ENCODE data around the gene PTX4. TPM values are rescaled to one million over a fixed set of nuclear protein-coding genes. Genes with fewer than 3 reads are reported as not detected.
A peak's percentile ranks its signal among the peaks of the same experiment; 100 is the strongest.

PTX4 gene
- total RNA-seq, 1 donor from 2014 or later, result not detected

DNA sequence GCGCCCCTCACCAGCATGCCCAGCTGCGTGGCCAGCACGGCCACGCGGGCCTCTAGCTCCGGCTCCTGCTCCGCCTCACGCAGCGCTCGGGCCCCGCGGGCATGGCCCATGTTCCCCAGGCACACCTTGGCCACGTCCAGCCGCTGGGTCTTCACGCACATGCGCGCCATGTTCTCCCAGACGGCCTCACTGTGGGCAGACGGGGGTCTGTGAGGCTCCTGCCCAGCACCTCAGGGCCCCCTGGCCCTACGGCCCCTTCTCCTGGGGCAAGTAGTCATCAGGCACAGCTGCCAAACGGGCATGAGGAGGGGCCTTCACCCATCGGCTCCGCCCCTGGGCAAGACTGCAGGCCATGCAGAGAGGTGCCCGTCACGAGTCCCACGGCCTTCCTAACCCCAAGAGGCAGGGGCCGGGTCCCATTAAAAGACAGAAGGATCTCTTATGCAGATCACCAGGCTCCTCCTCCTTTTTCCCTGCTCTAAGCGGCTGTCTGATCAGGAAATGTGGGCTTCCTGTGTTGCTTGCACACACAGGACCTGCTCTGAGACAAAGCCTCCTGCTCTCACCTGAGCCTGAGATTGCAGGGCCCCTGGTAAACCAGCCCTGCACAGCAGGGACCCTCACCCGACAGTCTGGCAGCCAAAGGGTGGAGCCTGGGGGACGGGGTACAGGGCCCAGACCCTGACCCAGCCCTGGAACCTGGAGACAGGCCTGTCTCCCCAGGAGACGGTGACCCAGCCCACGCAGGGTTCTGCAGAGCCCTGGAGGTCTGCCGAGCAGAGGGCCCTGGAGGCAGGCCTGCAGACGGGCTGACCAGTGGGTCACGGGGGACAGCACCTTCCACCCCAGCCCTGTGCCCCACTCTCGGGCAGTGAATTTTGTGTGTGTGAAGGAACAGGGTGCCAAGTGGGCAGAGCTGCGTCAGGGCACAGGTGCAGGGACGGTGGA lies 38.1 kb upstream of the PTX4 start:
- no peak overlapping the region for H3K4me3 ChIP-seq
- peak overlapping the region; percentile 17 for H3K27ac ChIP-seq
- intact Hi-C loops (cut with DNase I), result no loop called here
- peaks cover 37% of the 10 kb centered on the region for H3K4me1 ChIP-seq
- peaks cover 4% of the 10 kb centered on the region for H3K36me3 ChIP-seq
- H3K9me3 ChIP-seq, result no peaks in the 10 kb centered on the region
- TF ChIP-seq, protein P1, sequence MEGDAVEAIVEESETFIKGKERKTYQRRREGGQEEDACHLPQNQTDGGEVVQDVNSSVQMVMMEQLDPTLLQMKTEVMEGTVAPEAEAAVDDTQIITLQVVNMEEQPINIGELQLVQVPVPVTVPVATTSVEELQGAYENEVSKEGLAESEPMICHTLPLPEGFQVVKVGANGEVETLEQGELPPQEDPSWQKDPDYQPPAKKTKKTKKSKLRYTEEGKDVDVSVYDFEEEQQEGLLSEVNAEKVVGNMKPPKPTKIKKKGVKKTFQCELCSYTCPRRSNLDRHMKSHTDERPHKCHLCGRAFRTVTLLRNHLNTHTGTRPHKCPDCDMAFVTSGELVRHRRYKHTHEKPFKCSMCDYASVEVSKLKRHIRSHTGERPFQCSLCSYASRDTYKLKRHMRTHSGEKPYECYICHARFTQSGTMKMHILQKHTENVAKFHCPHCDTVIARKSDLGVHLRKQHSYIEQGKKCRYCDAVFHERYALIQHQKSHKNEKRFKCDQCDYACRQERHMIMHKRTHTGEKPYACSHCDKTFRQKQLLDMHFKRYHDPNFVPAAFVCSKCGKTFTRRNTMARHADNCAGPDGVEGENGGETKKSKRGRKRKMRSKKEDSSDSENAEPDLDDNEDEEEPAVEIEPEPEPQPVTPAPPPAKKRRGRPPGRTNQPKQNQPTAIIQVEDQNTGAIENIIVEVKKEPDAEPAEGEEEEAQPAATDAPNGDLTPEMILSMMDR (IDR thresholded peaks at IDR 0.05), result no peak
- ATAC-seq (no peak), DNase-seq (no peak)
- no peaks in the 10 kb centered on the region for H3K27me3 ChIP-seq

DNA sequence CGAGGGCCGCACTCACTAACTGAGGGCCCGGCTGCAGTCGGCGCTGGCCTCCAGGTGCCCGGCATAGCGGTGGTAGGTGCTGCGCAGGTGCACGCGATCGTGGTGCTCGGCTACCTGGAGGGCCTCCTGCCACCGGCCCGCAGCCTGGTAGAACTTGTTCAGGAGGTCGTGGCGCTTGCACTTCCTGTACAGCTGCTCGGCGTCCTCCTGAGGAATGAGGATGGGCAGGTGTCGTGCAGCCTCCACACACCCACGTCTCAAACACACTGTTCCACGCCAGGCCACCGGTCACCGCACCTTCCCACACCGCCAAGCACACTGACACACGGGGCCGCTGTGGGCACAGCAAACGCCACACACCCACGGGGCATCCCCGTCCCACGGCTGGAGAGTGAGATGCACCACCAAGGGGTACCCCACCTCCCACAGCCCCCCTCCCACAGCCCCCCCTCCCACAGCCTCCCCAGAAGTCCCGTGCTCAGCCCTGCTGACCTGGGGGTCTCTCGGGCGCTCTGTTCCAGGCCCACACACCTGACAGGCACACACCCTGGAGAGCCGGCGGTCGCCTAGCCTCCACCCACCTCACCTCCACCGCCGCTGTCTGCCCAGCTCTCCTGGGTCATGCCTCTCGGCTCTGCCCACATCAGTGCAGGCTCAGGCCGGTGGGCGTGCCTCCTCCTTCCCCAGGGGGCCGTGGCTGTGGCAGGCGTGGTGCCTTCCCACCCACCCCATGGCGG lies 37.3 kb upstream of the PTX4 start:
- no peak for DNase-seq
- Histone ChIP-seq H3K9me3 (no peaks in the 10 kb centered on the region), H3K27ac (no peak overlapping the region), H3K4me1 (peaks cover 30% of the 10 kb centered on the region), H3K36me3 (peaks cover 4% of the 10 kb centered on the region), H3K4me3 (no peak overlapping the region), H3K27me3 (no peaks in the 10 kb centered on the region)
- ATAC-seq, result no peak
- intact Hi-C loops (cut with DNase I), result no loop called here
- TF ChIP-seq, protein P1 (IDR thresholded peaks at IDR 0.05), result no peak

DNA sequence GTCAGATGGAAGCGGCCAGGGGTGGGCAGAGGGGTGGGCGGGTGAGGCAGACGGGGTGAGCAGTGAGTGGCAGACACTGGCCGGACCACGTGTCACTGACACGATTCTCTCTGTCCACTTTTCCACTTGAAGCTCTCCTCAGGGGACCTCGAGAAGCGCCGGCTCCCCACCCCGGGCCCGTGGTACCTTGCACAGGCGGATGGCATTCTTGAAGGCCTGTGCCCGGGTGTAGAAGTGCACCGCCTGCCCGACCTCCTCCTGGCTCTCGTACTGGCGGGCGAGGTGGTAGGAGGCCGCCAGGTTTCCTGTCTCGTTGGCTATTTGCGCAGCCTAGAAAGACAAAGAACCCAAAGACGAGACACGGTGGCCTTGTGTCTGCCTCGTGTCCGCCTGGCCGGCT lies 35.6 kb upstream of the PTX4 start:
- H3K27ac ChIP-seq, result no peak overlapping the region
- intact Hi-C loops (cut with DNase I), result no loop called here
- ATAC-seq, result no peak
- TF ChIP-seq, protein P1 (IDR thresholded peaks at IDR 0.05), result no peak
- peaks cover 4% of the 10 kb centered on the region for H3K36me3 ChIP-seq
- no peaks in the 10 kb centered on the region for H3K27me3 ChIP-seq
- H3K4me3 ChIP-seq, result no peak overlapping the region
- H3K9me3 ChIP-seq, result no peaks in the 10 kb centered on the region
- no peak for DNase-seq
- peaks cover 15% of the 10 kb centered on the region for H3K4me1 ChIP-seq

DNA sequence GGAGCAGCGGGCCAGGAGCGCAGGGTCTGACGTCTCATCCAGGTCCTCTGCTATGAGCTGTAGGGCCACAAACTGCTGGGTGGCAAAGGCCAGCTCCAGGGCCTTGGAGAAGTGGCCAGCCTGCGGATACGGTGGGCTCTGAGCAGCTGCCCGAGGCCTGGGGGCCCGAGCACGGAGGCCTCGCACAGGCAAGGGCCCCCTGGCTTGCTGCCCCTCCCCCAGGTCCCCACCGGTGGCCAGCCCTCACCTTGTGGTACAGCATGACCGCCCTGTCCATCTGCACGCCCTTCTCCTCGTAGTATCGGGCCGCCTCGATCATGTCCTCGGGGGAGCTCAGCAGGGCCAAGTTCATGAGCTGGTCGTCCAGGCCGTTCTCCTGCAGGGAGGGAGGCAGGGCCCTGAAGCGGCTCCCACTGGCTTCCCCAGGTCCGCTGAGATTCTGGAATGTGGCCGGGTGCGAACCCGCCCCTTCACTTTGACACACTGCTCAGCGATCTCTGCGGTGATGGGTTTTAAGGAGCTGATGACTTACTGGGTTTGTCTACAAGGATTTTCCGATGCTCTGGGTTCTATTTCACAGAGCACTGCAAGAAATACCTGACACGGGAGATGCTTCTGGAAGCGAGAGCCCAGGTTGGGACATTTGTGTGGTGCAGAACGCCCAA lies 35.0 kb upstream of the PTX4 start:
- intact Hi-C loops (cut with DNase I), result no loop called here
- no peaks in the 10 kb centered on the region for H3K27me3 ChIP-seq
- TF ChIP-seq, protein P1 (IDR thresholded peaks at IDR 0.05), result no peak
- no peaks in the 10 kb centered on the region for H3K9me3 ChIP-seq
- ATAC-seq, result no peak
- H3K27ac ChIP-seq, result no peak overlapping the region
- no peak for DNase-seq
- peaks cover 12% of the 10 kb centered on the region for H3K4me1 ChIP-seq
- peaks cover 4% of the 10 kb centered on the region for H3K36me3 ChIP-seq
- H3K4me3 ChIP-seq, result no peak overlapping the region

DNA sequence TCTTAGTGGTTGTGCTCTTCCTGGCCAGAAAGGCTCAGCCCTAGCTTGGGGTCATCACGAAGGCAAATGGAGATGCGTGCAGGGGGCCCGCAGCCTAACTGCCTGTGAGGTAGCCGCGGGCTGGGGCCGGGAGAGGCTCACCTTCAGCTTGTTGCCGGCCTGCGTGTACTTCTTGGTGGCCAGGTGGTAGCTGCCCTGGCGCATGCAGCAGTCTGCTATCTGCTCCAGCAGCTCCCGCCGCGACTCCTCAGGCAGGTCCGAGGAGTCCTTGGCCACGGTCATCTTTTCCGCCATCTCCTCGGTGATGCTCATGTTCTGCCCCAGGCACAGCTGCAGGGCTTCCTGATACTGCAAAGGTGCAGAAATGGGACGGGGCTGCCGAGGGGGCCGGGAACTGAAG lies 31.7 kb upstream of the PTX4 start:
- peaks cover 4% of the 10 kb centered on the region for H3K36me3 ChIP-seq
- TF ChIP-seq, protein P1 (IDR thresholded peaks at IDR 0.05), result no peak
- H3K4me3 ChIP-seq, result no peak overlapping the region
- no peak for ATAC-seq
- no peak for DNase-seq
- intact Hi-C loops (cut with DNase I), result no loop called here
- no peaks in the 10 kb centered on the region for H3K27me3 ChIP-seq
- no peak overlapping the region for H3K27ac ChIP-seq
- H3K9me3 ChIP-seq, result no peaks in the 10 kb centered on the region
- no peaks in the 10 kb centered on the region for H3K4me1 ChIP-seq
